ENCODE measurements around the gene LENG8.
"Not testable (repeated sequence)": the region's sequence is repeated elsewhere in the genome, so short reads cannot be mapped to it uniquely, and the experiment has no call there.

GRCh38 chr19:54446349-54446748 is 2.6 kb upstream of the LENG8 start:
- not testable (repeated sequence) for TF ChIP-seq EZH2 (IDR thresholded peaks at IDR 0.05; ENCODE audit: borderline replicate concordance, low read length); CTCF (IDR thresholded peaks at IDR 0.05; ENCODE audit: low read length)
